Sigmoid colon (tissue), 7 donors: ENCODE measurements around the gene RPP30. TPM values are rescaled to one million over a fixed set of nuclear protein-coding genes. Genes with fewer than 3 reads are reported as not detected.
A peak's percentile ranks its signal among the peaks of the same experiment; 100 is the strongest.

Experiments
- DNase-seq: peaks from one replicate; pipeline ENCODE4 v3.0.0-alpha.2; 2019
- H3K27ac ChIP-seq, 4 donors: fragments of 200-600 bp; sonication (generic); one replicate each; pipeline ENCODE4 v1.5.1; 2016 to 2019; ENCODE audit warnings: mild to moderate bottlenecking in 1 of 4
- H3K27me3 ChIP-seq, 3 donors: fragments of 200-600 bp; sonication (generic); one replicate each; pipeline ENCODE4 v1.5.1; 2019; ENCODE audit warnings: mild to moderate bottlenecking in 1 of 3
- H3K36me3 ChIP-seq, 4 donors: fragments of 200-600 bp; sonication (generic); one replicate each; pipeline ENCODE4 v1.5.1; 2016 to 2019
- H3K4me1 ChIP-seq, 4 donors: fragments of 200-600 bp; sonication (generic); one replicate each; pipeline ENCODE4 v1.5.1; 2017 to 2019
- H3K4me3 ChIP-seq, 4 donors: fragments of 200-600 bp; sonication (generic); one replicate each; pipeline ENCODE4 v1.5.1; 2017 to 2019; ENCODE audit warnings: mild to moderate bottlenecking in 2 of 4, moderate library complexity in 1 of 4
- H3K9me3 ChIP-seq, 4 donors: fragments of 200-600 bp in 3 of 4; sonication (generic) in 3 of 4; one replicate each; pipeline versions ENCODE4 v1.5.1 to v1.6.1; 2013 to 2019
- EP300 ChIP-seq, 4 donors: sonication (generic); formaldehyde crosslinking; IDR thresholded peaks; one replicate each; pipeline ENCODE4 v1.6.1; 2017; ENCODE audit warnings: antibody characterized with exemption in 4 of 4
- POLR2A ChIP-seq, 2 donors: fragments of 450-650 bp; IDR thresholded peaks; one replicate each; pipeline ENCODE4 v1.6.1; 2016; ENCODE audit warnings: antibody characterized with exemption in 2 of 2, mild to moderate bottlenecking in 2 of 2, moderate library complexity in 2 of 2
- POLR2AphosphoS5 ChIP-seq, 4 donors: sonication (generic); formaldehyde crosslinking; IDR thresholded peaks; one replicate each; pipeline ENCODE4 v1.6.1; 2017; ENCODE audit warnings: antibody characterized with exemption in 4 of 4
- WGBS, 2 donors: extraction: QIAGEN DNeasy Blood & Tissue Kit; methylation state at CpG; one replicate each; pipeline ENCODE4 v1.1.7; 2013; 5-methylcytosine and 5-hydroxymethylcytosine counted together
- intact Hi-C: fragments of 100-400 bp; cut with DNase I; formaldehyde crosslinking; loops from one replicate; pipeline ENCODE4 v1.15.1; 2023
- polyA plus RNA-seq, 3 donors: library from polyadenylated mRNA; stranded (reverse); fragments of 200-250 nt; gene quantifications; one replicate each; pipeline ENCODE4 v1.2.3, GENCODE V29; 2013
- total RNA-seq, 4 donors: library from RNA; depleted of rRNA; stranded (reverse); fragments of >200 nt; gene quantifications; one replicate each; pipeline ENCODE4 v1.1.0, GENCODE V29; 2016
- TF ChIP-seq, protein P1 (sequence below), 4 experiments: fragments of 450-650 bp in 3 of 4; fragments of 200-600 bp in 1 of 4; IDR thresholded peaks; one replicate each; pipeline ENCODE4 v1.5.1; 2016 to 2019; ENCODE audit warnings: antibody characterized with exemption in 4 of 4, mild to moderate bottlenecking in 3 of 4, moderate library complexity in 2 of 4
- donor health status: healthy with polysubstance abuse.
- donor health status: Bipolar disorder and iron deficiency.
- donor health status: healthy.

RPP30 gene
- total and polyA plus RNA-seq, 7 donors, result 14.7 to 41.3 (median 29.6) TPM

DNA sequence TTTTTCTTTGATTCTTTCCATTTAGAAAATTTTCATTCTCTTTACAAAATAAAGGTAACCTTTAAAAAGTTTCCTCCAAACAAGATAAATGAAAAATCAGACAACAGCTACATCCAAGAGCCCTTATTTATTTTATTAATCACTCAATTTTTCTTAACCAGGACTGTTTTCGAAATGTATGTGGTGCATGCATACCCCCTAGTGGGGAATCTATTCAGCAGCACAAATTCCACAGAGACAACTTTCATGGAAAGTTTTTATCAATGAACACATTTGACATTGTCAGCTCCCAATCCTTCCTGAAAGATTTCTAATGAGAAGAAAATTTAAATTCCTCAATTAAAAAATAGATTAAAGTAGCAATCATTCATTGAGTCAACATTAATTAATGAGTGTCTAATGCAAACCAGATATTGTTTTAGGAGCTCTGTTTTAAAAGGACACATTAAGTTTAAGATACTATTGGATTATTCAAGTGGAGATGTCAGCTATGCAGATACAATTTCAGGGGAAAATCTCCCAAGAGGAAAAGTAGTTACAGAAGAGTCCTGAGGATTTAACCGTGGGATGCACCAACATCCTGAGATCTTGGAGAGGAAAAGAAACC is 8.8 kb upstream of the RPP30 start:
- Histone ChIP-seq H3K4me1 (peaks cover 0 to 7% (median 0%) of the 10 kb centered on the region in 4 donors), H3K4me3 (no peak overlapping the region), H3K36me3 (no peaks in the 10 kb centered on the region), H3K27ac (no peak overlapping the region), H3K27me3 (peaks cover 0 to 6% (median 0%) of the 10 kb centered on the region in 3 donors), H3K9me3 (no peaks in the 10 kb centered on the region)
- DNase-seq, result no peak
- intact Hi-C loops, result no loop called here
- no peak for TF ChIP-seq POLR2AphosphoS5 (IDR thresholded peaks at IDR 0.05)
- TF ChIP-seq, protein P1, sequence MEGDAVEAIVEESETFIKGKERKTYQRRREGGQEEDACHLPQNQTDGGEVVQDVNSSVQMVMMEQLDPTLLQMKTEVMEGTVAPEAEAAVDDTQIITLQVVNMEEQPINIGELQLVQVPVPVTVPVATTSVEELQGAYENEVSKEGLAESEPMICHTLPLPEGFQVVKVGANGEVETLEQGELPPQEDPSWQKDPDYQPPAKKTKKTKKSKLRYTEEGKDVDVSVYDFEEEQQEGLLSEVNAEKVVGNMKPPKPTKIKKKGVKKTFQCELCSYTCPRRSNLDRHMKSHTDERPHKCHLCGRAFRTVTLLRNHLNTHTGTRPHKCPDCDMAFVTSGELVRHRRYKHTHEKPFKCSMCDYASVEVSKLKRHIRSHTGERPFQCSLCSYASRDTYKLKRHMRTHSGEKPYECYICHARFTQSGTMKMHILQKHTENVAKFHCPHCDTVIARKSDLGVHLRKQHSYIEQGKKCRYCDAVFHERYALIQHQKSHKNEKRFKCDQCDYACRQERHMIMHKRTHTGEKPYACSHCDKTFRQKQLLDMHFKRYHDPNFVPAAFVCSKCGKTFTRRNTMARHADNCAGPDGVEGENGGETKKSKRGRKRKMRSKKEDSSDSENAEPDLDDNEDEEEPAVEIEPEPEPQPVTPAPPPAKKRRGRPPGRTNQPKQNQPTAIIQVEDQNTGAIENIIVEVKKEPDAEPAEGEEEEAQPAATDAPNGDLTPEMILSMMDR (IDR thresholded peaks at IDR 0.05), result peak in 1 of 4 experiments; percentile 37
- TF ChIP-seq POLR2A (IDR thresholded peaks at IDR 0.05), result no peak
- WGBS, 2 donors, result 28 to 42% methylated on average over 2 of the region's 2 CpGs

DNA sequence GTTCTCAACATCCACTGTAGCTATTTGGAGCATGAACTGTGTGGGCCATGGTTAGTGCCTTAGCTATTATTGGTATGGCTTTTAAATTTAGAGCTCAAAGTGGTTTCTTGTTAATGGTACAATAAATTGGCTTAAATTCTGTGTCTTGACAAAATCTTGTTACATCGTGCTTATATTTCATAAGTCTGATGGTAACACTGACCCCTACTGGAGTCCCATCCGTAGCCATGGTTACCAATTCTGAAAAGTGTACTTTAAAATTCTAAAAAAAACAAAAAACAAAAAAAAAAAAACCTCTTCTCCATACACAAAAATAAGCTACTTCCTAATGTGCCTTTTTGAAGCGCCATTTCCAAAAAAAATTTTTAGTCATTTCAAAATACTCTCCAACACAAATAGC is 6.4 kb upstream of the RPP30 start:
- intact Hi-C loops, result no loop called here
- TF ChIP-seq POLR2AphosphoS5 (IDR thresholded peaks at IDR 0.05) (no peak), EP300 (IDR thresholded peaks at IDR 0.05) (no peak), POLR2A (IDR thresholded peaks at IDR 0.05) (no peak)
- TF ChIP-seq, protein P1 (IDR thresholded peaks at IDR 0.05), result no peak
- Histone ChIP-seq H3K9me3 (peaks cover 0 to 4% (median 0%) of the 10 kb centered on the region in 4 donors), H3K27me3 (peaks cover 0 to 6% (median 0%) of the 10 kb centered on the region in 3 donors), H3K4me1 (no peaks in the 10 kb centered on the region), H3K36me3 (no peaks in the 10 kb centered on the region), H3K27ac (no peak overlapping the region), H3K4me3 (no peak overlapping the region)
- no peak for DNase-seq
- WGBS, 2 donors, result 36 to 43% methylated on average over 3 of the region's 3 CpGs

GRCh38 chr10:90866050-90866598 is 5.7 kb upstream of the RPP30 start:
- intact Hi-C loops, result no loop called here
- Histone ChIP-seq H3K9me3 (peaks cover 0 to 4% (median 0%) of the 10 kb centered on the region in 4 donors), H3K4me1 (no peaks in the 10 kb centered on the region), H3K4me3 (no peak overlapping the region), H3K27ac (no peak overlapping the region), H3K36me3 (no peaks in the 10 kb centered on the region), H3K27me3 (peaks cover 0 to 6% (median 0%) of the 10 kb centered on the region in 3 donors)
- TF ChIP-seq POLR2AphosphoS5 (IDR thresholded peaks at IDR 0.05), result no peak
- TF ChIP-seq POLR2A (IDR thresholded peaks at IDR 0.05), result no peak
- no peak for TF ChIP-seq EP300 (IDR thresholded peaks at IDR 0.05)
- TF ChIP-seq, protein P1 (IDR thresholded peaks at IDR 0.05), result no peak
- DNase-seq, result no peak
- 89 to 93% methylated on average over 4 of the region's 4 CpGs for WGBS, 2 donors

DNA sequence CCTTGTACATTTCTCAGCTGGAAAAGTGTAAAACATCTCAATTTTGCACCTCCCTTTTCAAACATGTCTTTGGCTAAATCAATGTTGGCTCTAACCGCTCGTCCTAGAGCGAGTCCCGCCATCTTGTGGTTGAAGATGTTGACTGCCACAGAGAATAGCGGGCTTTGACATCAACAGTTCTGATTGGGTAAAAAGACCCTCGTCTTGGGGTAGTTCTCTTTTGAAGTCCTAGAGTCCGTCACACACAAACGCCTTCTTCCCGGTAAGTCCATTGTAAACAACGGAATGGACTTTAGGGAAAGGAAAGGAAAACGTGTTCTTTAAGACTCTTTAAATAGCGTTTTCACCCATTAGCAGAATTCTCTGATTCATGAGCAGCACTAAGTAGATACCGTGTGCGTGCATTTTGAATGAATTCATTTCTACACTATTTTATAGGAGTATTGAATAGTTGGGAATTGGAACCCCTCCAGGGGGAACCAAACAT is 452 bp upstream of the RPP30 start:
- H3K27me3 ChIP-seq, result no peaks in the 10 kb centered on the region
- peaks cover 0 to 16% (median 14%) of the 10 kb centered on the region in 4 donors for H3K4me1 ChIP-seq
- no peak for DNase-seq
- TF ChIP-seq POLR2AphosphoS5 (IDR thresholded peaks at IDR 0.05), result no peak
- TF ChIP-seq, protein P1 (IDR thresholded peaks at IDR 0.05), result peak in 3 of 4 experiments; percentile 5 to 44 (median 19)
- WGBS, 2 donors, result 2 to 4% methylated on average over 14 of the region's 14 CpGs
- peak overlapping the region; percentile 66 to 78 (median 70) for H3K27ac ChIP-seq
- peak overlapping the region; percentile 66 to 74 (median 72) for H3K4me3 ChIP-seq
- H3K36me3 ChIP-seq, result peaks cover 0 to 14% (median 2%) of the 10 kb centered on the region in 4 donors
- H3K9me3 ChIP-seq, result peaks cover 0 to 4% (median 0%) of the 10 kb centered on the region in 4 donors
- intact Hi-C loops, result loop anchor here (5.0 kb wide), 2 partner anchors 119 to 1079 kb away; no protein-coding TSS in a partner anchor
